Mammary epithelial cell (primary cell): ENCODE results near the gene PFN1.

ENCODE experiments used
- EZH2 ChIP-seq: IDR thresholded peaks from 2 replicates; pipeline ENCODE4 v1.6.1; 2012; ENCODE audit warnings: low read length, inconsistent platforms, borderline replicate concordance
- TF ChIP-seq, protein P1 (sequence below), 2 donors: IDR thresholded peaks in 1 of 2; conservative IDR thresholded peaks in 1 of 2; 2 replicates each; pipeline ENCODE4 v1.5.1; 2011 to 2012; ENCODE audit warnings: inconsistent platforms in 2 of 2, low read length in 2 of 2, mild to moderate bottlenecking in 2 of 2, control low read depth in 1 of 2, low read depth in 1 of 2; ENCODE audit not compliant: insufficient read depth in 1 of 2; ENCODE audit errors: extremely low read depth in 1 of 2

DNA sequence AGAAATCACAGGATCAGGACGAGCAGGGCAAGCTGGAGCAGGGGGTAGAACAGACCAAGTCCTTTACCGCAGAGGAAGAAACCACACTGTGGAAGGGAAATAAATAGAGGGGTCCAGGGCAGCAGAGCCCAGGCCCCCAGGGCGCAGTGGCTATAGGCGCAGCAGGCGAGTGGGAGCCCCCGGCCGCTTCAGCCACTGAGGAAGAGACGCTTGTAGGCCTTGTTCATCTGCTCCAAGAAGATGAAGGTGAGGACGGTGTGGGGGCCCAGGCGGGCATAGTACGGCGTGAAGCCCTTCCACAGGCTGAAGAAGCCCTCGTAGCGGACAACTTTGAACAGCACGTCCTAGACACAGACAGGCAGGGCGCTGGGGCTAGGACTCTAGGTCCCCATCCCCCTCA lies 10.8 kb downstream of the PFN1 start:
- TF ChIP-seq, protein P1, sequence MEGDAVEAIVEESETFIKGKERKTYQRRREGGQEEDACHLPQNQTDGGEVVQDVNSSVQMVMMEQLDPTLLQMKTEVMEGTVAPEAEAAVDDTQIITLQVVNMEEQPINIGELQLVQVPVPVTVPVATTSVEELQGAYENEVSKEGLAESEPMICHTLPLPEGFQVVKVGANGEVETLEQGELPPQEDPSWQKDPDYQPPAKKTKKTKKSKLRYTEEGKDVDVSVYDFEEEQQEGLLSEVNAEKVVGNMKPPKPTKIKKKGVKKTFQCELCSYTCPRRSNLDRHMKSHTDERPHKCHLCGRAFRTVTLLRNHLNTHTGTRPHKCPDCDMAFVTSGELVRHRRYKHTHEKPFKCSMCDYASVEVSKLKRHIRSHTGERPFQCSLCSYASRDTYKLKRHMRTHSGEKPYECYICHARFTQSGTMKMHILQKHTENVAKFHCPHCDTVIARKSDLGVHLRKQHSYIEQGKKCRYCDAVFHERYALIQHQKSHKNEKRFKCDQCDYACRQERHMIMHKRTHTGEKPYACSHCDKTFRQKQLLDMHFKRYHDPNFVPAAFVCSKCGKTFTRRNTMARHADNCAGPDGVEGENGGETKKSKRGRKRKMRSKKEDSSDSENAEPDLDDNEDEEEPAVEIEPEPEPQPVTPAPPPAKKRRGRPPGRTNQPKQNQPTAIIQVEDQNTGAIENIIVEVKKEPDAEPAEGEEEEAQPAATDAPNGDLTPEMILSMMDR (conservative IDR thresholded peaks at IDR 0.05 in 1 of 2, IDR thresholded peaks at IDR 0.05 in 1 of 2; ENCODE audit: extremely low read depth in 1 of 2, insufficient read depth in 1 of 2, low read depth in 1 of 2, low read length in 2 of 2): no peak
- no peak for TF ChIP-seq EZH2
